GM12892 (cell line): ENCODE data around the gene KAZN.

Experiments used
- DNase-seq: peaks from one replicate; pipeline ENCODE4 v3.0.0; 2011; ENCODE audit not compliant: insufficient read length
- FAIRE-seq: peaks from 2 replicates; lab custom pipeline; 2011; peaks lifted over from hg19 to GRCh38; lab: Jason Lieb, UNC
- POLR2A ChIP-seq: IDR thresholded peaks from 2 replicates; pipeline ENCODE4 v1.6.1; 2011; ENCODE audit warnings: low read depth, low read length, control low read depth
- POLR2AphosphoS5 ChIP-seq: IDR thresholded peaks from 2 replicates; pipeline ENCODE4 v1.6.1; 2011; ENCODE audit warnings: low read depth, low read length, control low read depth
- TAF1 ChIP-seq: IDR thresholded peaks from 2 replicates; pipeline ENCODE4 v1.6.1; 2011; ENCODE audit warnings: low read depth, mild to moderate bottlenecking, control low read depth, low read length, borderline replicate concordance

The KAZN gene

GRCh38 chr1:15081102-15081501, 482.6 kb downstream of the KAZN start:
- TF ChIP-seq POLR2AphosphoS5: no peak
- TF ChIP-seq POLR2A: no peak
- TF ChIP-seq TAF1: no peak
- DNase-seq: no peak
- no peak for FAIRE-seq

- FAIRE-seq: no peak
- no peak for DNase-seq
- TF ChIP-seq POLR2A: no peak
- no peak for TF ChIP-seq TAF1
- no peak for TF ChIP-seq POLR2AphosphoS5
These were observed 485.1 kb downstream of the KAZN start for GRCh38 chr1:15083578-15083977.

- DNase-seq (no peak), FAIRE-seq (no peak)
- TF ChIP-seq POLR2A (no peak), POLR2AphosphoS5 (no peak), TAF1 (no peak)
These were observed 489.9 kb downstream of the KAZN start for GRCh38 chr1:15088281-15088971.

- DNase-seq: no peak
- TF ChIP-seq POLR2A: no peak
- TF ChIP-seq TAF1: no peak
- no peak for TF ChIP-seq POLR2AphosphoS5
- no peak for FAIRE-seq
These were observed 490.9 kb downstream of the KAZN start for GRCh38 chr1:15089258-15089992.

- DNase-seq (no peak), FAIRE-seq (no peak)
- TF ChIP-seq POLR2A (no peak), POLR2AphosphoS5 (no peak), TAF1 (no peak)
These were observed 491.9 kb downstream of the KAZN start for GRCh38 chr1:15090373-15090772.

GRCh38 chr1:15094056-15094455, 495.6 kb downstream of the KAZN start:
- DNase-seq (no peak), FAIRE-seq (no peak)
- TF ChIP-seq POLR2AphosphoS5 (no peak), POLR2A (no peak), TAF1 (no peak)

- FAIRE-seq: no peak
- no peak for TF ChIP-seq POLR2AphosphoS5
- no peak for TF ChIP-seq TAF1
- no peak for TF ChIP-seq POLR2A
- DNase-seq: no peak
These were observed 496.4 kb downstream of the KAZN start for GRCh38 chr1:15094719-15095495.

GRCh38 chr1:15095496-15095875, 497.0 kb downstream of the KAZN start:
- no peak for DNase-seq
- no peak for FAIRE-seq
- TF ChIP-seq POLR2A: no peak
- no peak for TF ChIP-seq TAF1

- no peak for DNase-seq
These were observed 497.8 kb downstream of the KAZN start for GRCh38 chr1:15096293-15096692.

GRCh38 chr1:15098176-15099125, 500.0 kb downstream of the KAZN start:
- FAIRE-seq (no peak), DNase-seq (no peak)
- TF ChIP-seq POLR2AphosphoS5 (no peak), TAF1 (no peak), POLR2A (no peak)

More at GRCh38 chr1:15096293-15096692, 497.8 kb downstream of the KAZN start:
- no peak for FAIRE-seq
- TF ChIP-seq POLR2A (no peak), TAF1 (no peak), POLR2AphosphoS5 (no peak)

GRCh38 chr1:15099441-15100120, 501.1 kb downstream of the KAZN start:
- TF ChIP-seq POLR2AphosphoS5 (no peak), TAF1 (no peak), POLR2A (no peak)
- DNase-seq: no peak
- FAIRE-seq: no peak
